IMR-90 (cell line): Measurements from ENCODE around the gene BCL2L15. TPM values are rescaled to one million over a fixed set of nuclear protein-coding genes. Genes with fewer than 3 reads are reported as not detected.

Experiments used
- ATAC-seq: fragments of 200-7000 bp; cut with Tn5 transposase; 2 replicates; pipeline ENCODE4 v1.9.1; 2020; ENCODE audit warnings: low read depth, mild to moderate bottlenecking, moderate library complexity
- BruUV-seq: library from RNA; stranded (reverse); fragments of 400-500 nt; replicated peaks from 2 replicates; lab custom pipeline; 2021; lab: Mats Ljungman, UMichigan
- CTCF ChIA-PET: fragments of 300-600 bp; formaldehyde crosslinking; extraction: SDS; loops from one replicate; lab custom pipeline; 2021; ENCODE audit warnings: antibody characterized with exemption; lab: Yijun Ruan, JAX
- POLR2A ChIA-PET: fragments of 300-600 bp; sonication (Branson Sonifier 250); formaldehyde crosslinking; loops from one replicate; lab custom pipeline; 2022; ENCODE audit warnings: antibody characterized with exemption; ENCODE audit not compliant: unreplicated experiment; lab: Charles Lee
- DNase-seq: peaks from one replicate; pipeline ENCODE4 v3.0.0; 2013
- H2AFZ ChIP-seq: replicated peaks from 2 replicates; pipeline ENCODE3; 2013; ENCODE audit warnings: low read length, mild to moderate bottlenecking; ENCODE audit not compliant: poor library complexity
- H2AK5ac ChIP-seq: 2 replicates; pipeline ENCODE4 v1.6.1; 2013; ENCODE audit warnings: low read depth, low read length, inconsistent platforms
- H2AK9ac ChIP-seq: replicated peaks from 2 replicates; pipeline ENCODE3; 2013; ENCODE audit warnings: mild to moderate bottlenecking, low read depth, low read length, moderate library complexity; ENCODE audit not compliant: poor library complexity
- H2BK120ac ChIP-seq: 2 replicates; pipeline ENCODE4 v1.6.1; 2013; ENCODE audit warnings: low read depth, low read length, inconsistent platforms
- H2BK15ac ChIP-seq: 3 replicates; pipeline ENCODE4 v1.6.1; 2013; ENCODE audit warnings: low read depth, low read length, inconsistent platforms
- H2BK20ac ChIP-seq: 2 replicates; pipeline ENCODE4 v1.6.1; 2013; ENCODE audit warnings: low read depth, mild to moderate bottlenecking, inconsistent platforms, low read length, moderate library complexity
- H2BK5ac ChIP-seq: 2 replicates; pipeline ENCODE4 v1.6.1; 2013; ENCODE audit warnings: mild to moderate bottlenecking, low read depth, low read length, inconsistent platforms; ENCODE audit not compliant: poor library complexity, severe bottlenecking
- H3K14ac ChIP-seq: replicated peaks from 2 replicates; pipeline ENCODE4 v1.6.1; 2013; ENCODE audit warnings: low read depth, low read length, inconsistent platforms
- H3K18ac ChIP-seq: 2 replicates; pipeline ENCODE4 v1.6.1; 2013; ENCODE audit warnings: low read depth, low read length, control low read depth
- H3K23ac ChIP-seq: 2 replicates; pipeline ENCODE4 v1.6.1; 2013; ENCODE audit warnings: low read depth, low read length, inconsistent platforms
- H3K27ac ChIP-seq: 2 replicates; pipeline ENCODE4 v1.5.1; 2013; ENCODE audit warnings: mild to moderate bottlenecking, control low read depth, low read length; ENCODE audit not compliant: insufficient read depth
- H3K27me3 ChIP-seq: 2 replicates; pipeline ENCODE4 v1.6.1; 2013; ENCODE audit warnings: low read length; ENCODE audit not compliant: control insufficient read depth, insufficient read depth
- H3K36me3 ChIP-seq: 2 replicates; pipeline ENCODE4 v1.6.1; 2013; ENCODE audit warnings: low read length, mixed read lengths; ENCODE audit not compliant: control insufficient read depth, insufficient read depth
- H3K4ac ChIP-seq: 2 replicates; pipeline ENCODE4 v1.6.1; 2013; ENCODE audit warnings: low read depth, low read length, inconsistent platforms
- H3K4me1 ChIP-seq: 2 replicates; pipeline ENCODE4 v1.6.1; 2013; ENCODE audit warnings: low read length, mixed read lengths; ENCODE audit not compliant: control insufficient read depth, insufficient read depth
- H3K4me2 ChIP-seq: 2 replicates; pipeline ENCODE4 v1.6.1; 2013; ENCODE audit warnings: low read depth, mild to moderate bottlenecking, control low read depth, low read length, moderate library complexity
- H3K4me3 ChIP-seq: 2 replicates; pipeline ENCODE4 v1.5.1; 2013; ENCODE audit warnings: low read depth, mild to moderate bottlenecking, control low read depth, low read length, moderate library complexity; ENCODE audit not compliant: insufficient read depth
- H3K56ac ChIP-seq: 2 replicates; pipeline ENCODE4 v1.6.1; 2013; ENCODE audit warnings: low read length, inconsistent platforms; ENCODE audit not compliant: insufficient read depth; ENCODE audit errors: extremely low read depth
- H3K79me1 ChIP-seq, 2 experiments: 2 replicates each; pipeline ENCODE4 v1.6.1; 2013; ENCODE audit warnings: low read length in 2 of 2, inconsistent platforms in 1 of 2, low read depth in 1 of 2
- H3K9ac ChIP-seq: 2 replicates; pipeline ENCODE4 v1.6.1; 2013; ENCODE audit warnings: low read depth, low read length, control low read depth
- H3K9me1 ChIP-seq: 2 replicates; pipeline ENCODE4 v1.6.1; 2013; ENCODE audit warnings: low read length, inconsistent platforms; ENCODE audit not compliant: insufficient read depth
- H3K9me3 ChIP-seq: 2 replicates; pipeline ENCODE4 v1.6.1; 2013; ENCODE audit warnings: low read length; ENCODE audit not compliant: control insufficient read depth, insufficient read depth
- H4K20me1 ChIP-seq: 2 replicates; pipeline ENCODE4 v1.6.1; 2013; ENCODE audit warnings: low read length, inconsistent platforms; ENCODE audit not compliant: insufficient read depth
- H4K5ac ChIP-seq: 2 replicates; pipeline ENCODE4 v1.6.1; 2013; ENCODE audit warnings: mild to moderate bottlenecking, low read depth, low read length, control low read depth
- H4K8ac ChIP-seq, 2 experiments: 2 replicates each; pipeline ENCODE4 v1.6.1; 2013; ENCODE audit warnings: low read depth in 2 of 2, low read length in 2 of 2, control low read depth in 1 of 2, inconsistent platforms in 1 of 2
- H4K91ac ChIP-seq: 2 replicates; pipeline ENCODE4 v1.6.1; 2013; ENCODE audit warnings: low read depth, low read length, inconsistent platforms; ENCODE audit not compliant: insufficient read depth
- BHLHE40 ChIP-seq: fragments of 150-350 bp; IDR thresholded peaks from 2 replicates; pipeline ENCODE4 v1.6.1; 2016; ENCODE audit warnings: mild to moderate bottlenecking, low read depth, low read length
- CEBPB ChIP-seq: IDR thresholded peaks from 2 replicates; pipeline ENCODE4 v1.6.1; 2012; ENCODE audit warnings: low read depth, low read length, improper control_type of control experiment
- CHD1 ChIP-seq: IDR thresholded peaks from 2 replicates; pipeline ENCODE4 v1.6.1; 2012; ENCODE audit warnings: low read depth, low read length, improper control_type of control experiment
- CTCF ChIP-seq: conservative IDR thresholded peaks from 2 replicates; pipeline ENCODE4 v1.5.1; 2012; ENCODE audit warnings: mild to moderate bottlenecking, low read depth, low read length, improper control_type of control experiment
- ELK1 ChIP-seq: fragments of 150-350 bp; IDR thresholded peaks from 2 replicates; pipeline ENCODE4 v1.6.1; 2016; ENCODE audit warnings: low read depth, mild to moderate bottlenecking, low read length, moderate library complexity, borderline replicate concordance
- FOS ChIP-seq: fragments of 150-350 bp; IDR thresholded peaks from 2 replicates; pipeline ENCODE4 v1.6.1; 2016; ENCODE audit warnings: low read depth, low read length
- MAFK ChIP-seq: IDR thresholded peaks from 2 replicates; pipeline ENCODE4 v1.6.1; 2012; ENCODE audit warnings: low read depth, low read length, improper control_type of control experiment
- MAZ ChIP-seq: IDR thresholded peaks from 2 replicates; pipeline ENCODE4 v1.6.1; 2012; ENCODE audit warnings: low read depth, mild to moderate bottlenecking, low read length, improper control_type of control experiment, moderate library complexity, borderline replicate concordance
- MXI1 ChIP-seq: IDR thresholded peaks from 2 replicates; pipeline ENCODE4 v1.6.1; 2012; ENCODE audit warnings: low read depth, mild to moderate bottlenecking, low read length, moderate library complexity, borderline replicate concordance
- NFE2L2 ChIP-seq: fragments of 150-350 bp; IDR thresholded peaks from 2 replicates; pipeline ENCODE4 v1.6.1; 2016; ENCODE audit warnings: low read depth, mild to moderate bottlenecking, low read length
- POLR2A ChIP-seq: IDR thresholded peaks from 2 replicates; pipeline ENCODE4 v1.6.1; 2012; ENCODE audit warnings: mild to moderate bottlenecking, low read depth, low read length
- RAD21 ChIP-seq: IDR thresholded peaks from 2 replicates; pipeline ENCODE4 v1.6.1; 2012; ENCODE audit warnings: low read length, improper control_type of control experiment
- RCOR1 ChIP-seq: IDR thresholded peaks from 2 replicates; pipeline ENCODE4 v1.6.1; 2012; ENCODE audit warnings: mild to moderate bottlenecking, low read length, improper control_type of control experiment; ENCODE audit not compliant: insufficient replicate concordance
- RFX5 ChIP-seq: IDR thresholded peaks from 2 replicates; pipeline ENCODE4 v1.8.0; 2012; ENCODE audit warnings: low read depth, mild to moderate bottlenecking, low read length, moderate library complexity
- SMC3 ChIP-seq: fragments of 150-350 bp; IDR thresholded peaks from 2 replicates; pipeline ENCODE4 v1.6.1; 2016; ENCODE audit warnings: low read depth, mild to moderate bottlenecking, antibody characterized with exemption, low read length, moderate library complexity
- WGBS, 2 experiments: methylation state at CpG; one replicate each; pipeline versions ENCODE4 v1.1.5 to v1.1.7; 2013; ENCODE audit warnings: missing lambda C conversion rate in 2 of 2; ENCODE audit not compliant: insufficient read length in 1 of 2; ENCODE audit errors: extremely low coverage in 2 of 2; 5-methylcytosine and 5-hydroxymethylcytosine counted together
- dilution Hi-C: fragments of 300-500 bp; cut with HindIII; formaldehyde crosslinking; loops from one replicate; pipeline ENCODE4 v1.14.3; 2018; ENCODE audit warnings: low sequenced_read_pairs; ENCODE audit not compliant: unreplicated experiment
- in situ Hi-C: fragments of 300-500 bp; cut with MboI; formaldehyde crosslinking; loops from 3 replicates; pipeline ENCODE4 v1.14.3; 2019; ENCODE audit warnings: low sequenced_read_pairs, inconsistent platforms, mixed read lengths
- intact Hi-C: fragments of 100-400 bp; cut with micrococcal nuclease; formaldehyde crosslinking; loops from 2 replicates; pipeline ENCODE4 v1.10.0; 2022
- polyA plus RNA-seq, 3 experiments: library from polyadenylated mRNA; depleted of rRNA; stranded (reverse); fragments of >200 nt; gene quantifications; 2 replicates each; pipeline ENCODE4 v1.2.3, GENCODE V29; 2012; ENCODE audit warnings: low replicate concordance in 1 of 3
- total RNA-seq: library from RNA; depleted of rRNA; stranded (reverse); fragments of >200 nt; gene quantifications from 2 replicates; pipeline ENCODE4 v1.2.3, GENCODE V29; 2012
- TF ChIP-seq, protein P1 (sequence below): fragments of 150-350 bp; IDR thresholded peaks from 2 replicates; pipeline ENCODE4 v1.6.1; 2017; ENCODE audit warnings: mild to moderate bottlenecking, antibody characterized with exemption, low read length, low read depth

The BCL2L15 gene
- total and polyA plus RNA-seq, 2 of the 4 experiments (the other 2 are of a cell fraction), result under 0.01 to 0.15 TPM

DNA sequence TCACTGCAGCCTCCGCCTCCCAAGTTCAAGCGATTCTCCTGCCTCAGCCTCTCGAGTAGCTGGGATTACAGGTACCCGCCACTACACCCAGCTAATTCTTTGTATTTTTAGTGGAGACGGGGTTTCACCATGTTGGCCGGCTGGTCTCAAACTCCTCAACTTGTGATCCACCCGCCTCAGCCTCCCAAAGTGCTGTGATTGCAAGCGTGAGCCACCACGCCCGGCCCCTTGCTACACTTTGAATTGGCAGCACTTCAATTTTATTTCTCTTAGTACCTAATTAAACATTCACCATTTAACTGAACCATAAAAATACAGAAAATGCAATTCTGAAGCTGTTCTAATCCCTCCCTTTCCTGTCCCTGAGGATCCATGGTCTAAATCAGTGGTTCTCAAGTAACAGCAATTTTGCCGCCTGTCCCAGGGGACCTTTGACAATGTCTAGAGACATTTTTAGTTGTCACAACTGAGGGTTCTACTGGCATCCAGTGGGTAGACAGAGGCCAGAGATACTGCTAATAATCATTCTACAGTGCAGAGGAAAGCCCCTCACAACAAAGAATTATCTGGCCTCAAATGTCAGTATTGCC lies 4.3 kb upstream of the BCL2L15 start:
- no peak overlapping the region for H2AK5ac ChIP-seq
- H3K56ac ChIP-seq, result no peak overlapping the region
- no peak overlapping the region for H3K27ac ChIP-seq
- H2AFZ ChIP-seq, result no peak overlapping the region
- TF ChIP-seq RFX5, result no peak
- TF ChIP-seq MAZ, result no peak
- no peak for TF ChIP-seq ELK1
- TF ChIP-seq MAFK, result no peak
- no peak for TF ChIP-seq RAD21
- no peak for TF ChIP-seq FOS
- TF ChIP-seq MXI1, result no peak
- TF ChIP-seq POLR2A, result no peak
- TF ChIP-seq CTCF, result no peak
- no peak for TF ChIP-seq SMC3
- TF ChIP-seq BHLHE40, result no peak
- no peak for TF ChIP-seq CHD1
- no peak for TF ChIP-seq RCOR1
- TF ChIP-seq, protein P1, sequence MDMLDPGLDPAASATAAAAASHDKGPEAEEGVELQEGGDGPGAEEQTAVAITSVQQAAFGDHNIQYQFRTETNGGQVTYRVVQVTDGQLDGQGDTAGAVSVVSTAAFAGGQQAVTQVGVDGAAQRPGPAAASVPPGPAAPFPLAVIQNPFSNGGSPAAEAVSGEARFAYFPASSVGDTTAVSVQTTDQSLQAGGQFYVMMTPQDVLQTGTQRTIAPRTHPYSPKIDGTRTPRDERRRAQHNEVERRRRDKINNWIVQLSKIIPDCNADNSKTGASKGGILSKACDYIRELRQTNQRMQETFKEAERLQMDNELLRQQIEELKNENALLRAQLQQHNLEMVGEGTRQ, result no peak
- TF ChIP-seq NFE2L2, result no peak
- no peak for TF ChIP-seq CEBPB
- H3K4ac ChIP-seq, result no peak overlapping the region
- no peaks in the 10 kb centered on the region for H3K4me1 ChIP-seq
- CTCF ChIA-PET, result interaction anchor here (0.9 kb wide), 1 partner anchor 12 kb away, joined by 3 read pairs; no protein-coding TSS in a partner anchor
- ATAC-seq, result no peak
- H4K5ac ChIP-seq, result no peak overlapping the region
- in situ Hi-C loops, result no loop called here
- H3K9me1 ChIP-seq, result no peaks in the 10 kb centered on the region
- intact Hi-C loops, result no loop called here
- no peak overlapping the region for H4K91ac ChIP-seq
- BruUV-seq, result no TSS peak
- no peak overlapping the region for H4K8ac ChIP-seq
- H3K23ac ChIP-seq, result no peak overlapping the region
- H4K20me1 ChIP-seq, result no peaks in the 10 kb centered on the region
- no peak overlapping the region for H3K14ac ChIP-seq
- no peak overlapping the region for H3K4me2 ChIP-seq
- no peak overlapping the region for H3K18ac ChIP-seq
- no peak overlapping the region for H2AK9ac ChIP-seq
- WGBS, 2 experiments, result 90% methylated on average over 7 of the region's 11 CpGs; no CpG with 5 or more reads in 1 of the 2 experiments
- no peak overlapping the region for H2BK5ac ChIP-seq
- DNase-seq, result no peak
- dilution Hi-C loops, result no loop called here
- peaks cover 8% of the 10 kb centered on the region for H3K36me3 ChIP-seq
- no peaks in the 10 kb centered on the region for H3K27me3 ChIP-seq
- H3K9ac ChIP-seq, result no peak overlapping the region
- no peak overlapping the region for H3K4me3 ChIP-seq
- no peak overlapping the region for H2BK15ac ChIP-seq
- POLR2A ChIA-PET, result no interaction called here
- H2BK120ac ChIP-seq, result no peak overlapping the region
- no peak overlapping the region for H2BK20ac ChIP-seq
- no peaks in the 10 kb centered on the region for H3K9me3 ChIP-seq
- H3K79me1 ChIP-seq, result no peaks in the 10 kb centered on the region
